HL-60/S4 (cell line): ENCODE results near the gene HOXA10.

Experiments
- in situ Hi-C: fragments of 300-500 bp; cut with MboI; formaldehyde crosslinking; loops from 2 replicates; pipeline ENCODE4 v1.14.3; 2022; ENCODE audit warnings: low sequenced_read_pairs

HOXA10 gene

DNA sequence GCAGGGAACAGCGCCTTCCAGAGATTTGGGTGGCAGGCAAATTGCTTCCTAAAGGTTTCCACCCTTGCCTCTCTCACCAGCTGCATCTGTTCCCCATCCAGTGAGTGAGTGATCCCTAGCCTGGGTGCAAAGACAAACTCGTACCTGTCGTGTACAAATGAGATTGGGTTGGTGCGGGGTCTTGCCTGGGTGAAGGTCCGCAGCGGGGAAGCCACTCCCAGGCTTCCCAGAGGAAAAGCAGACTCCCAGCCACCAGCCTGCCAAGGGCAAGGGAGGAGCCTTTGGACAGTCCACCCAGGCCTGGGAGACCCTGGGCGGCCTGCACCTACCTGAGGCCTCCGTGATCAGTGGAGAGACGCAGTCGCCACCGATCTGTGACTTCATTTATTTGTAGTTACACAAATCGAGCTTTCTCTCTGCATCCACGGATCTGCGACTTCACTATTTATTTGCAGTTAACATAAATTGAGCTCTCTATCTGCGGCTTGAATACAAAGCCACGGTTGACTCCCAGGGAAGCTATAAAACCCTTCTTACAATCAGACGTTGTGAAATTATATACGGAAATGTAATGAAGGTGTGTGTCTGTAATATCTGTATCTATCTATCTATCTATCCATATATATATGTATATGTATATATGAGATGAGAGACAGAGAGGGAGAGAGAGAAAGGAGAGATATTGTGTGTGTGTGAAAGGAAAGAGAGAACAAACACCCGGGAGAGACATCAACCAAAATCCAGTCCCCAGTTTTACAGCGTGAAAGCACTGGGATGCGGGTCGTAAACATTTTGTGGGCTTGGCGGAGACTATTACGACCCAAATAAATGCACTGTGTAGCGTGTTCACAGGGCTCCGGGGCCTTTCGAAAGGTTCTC, 14.6 kb downstream of the HOXA10 start:
- in situ Hi-C loops = loop anchor here (25.0 kb wide), 1 partner anchor 797 kb away; no protein-coding TSS in a partner anchor

DNA sequence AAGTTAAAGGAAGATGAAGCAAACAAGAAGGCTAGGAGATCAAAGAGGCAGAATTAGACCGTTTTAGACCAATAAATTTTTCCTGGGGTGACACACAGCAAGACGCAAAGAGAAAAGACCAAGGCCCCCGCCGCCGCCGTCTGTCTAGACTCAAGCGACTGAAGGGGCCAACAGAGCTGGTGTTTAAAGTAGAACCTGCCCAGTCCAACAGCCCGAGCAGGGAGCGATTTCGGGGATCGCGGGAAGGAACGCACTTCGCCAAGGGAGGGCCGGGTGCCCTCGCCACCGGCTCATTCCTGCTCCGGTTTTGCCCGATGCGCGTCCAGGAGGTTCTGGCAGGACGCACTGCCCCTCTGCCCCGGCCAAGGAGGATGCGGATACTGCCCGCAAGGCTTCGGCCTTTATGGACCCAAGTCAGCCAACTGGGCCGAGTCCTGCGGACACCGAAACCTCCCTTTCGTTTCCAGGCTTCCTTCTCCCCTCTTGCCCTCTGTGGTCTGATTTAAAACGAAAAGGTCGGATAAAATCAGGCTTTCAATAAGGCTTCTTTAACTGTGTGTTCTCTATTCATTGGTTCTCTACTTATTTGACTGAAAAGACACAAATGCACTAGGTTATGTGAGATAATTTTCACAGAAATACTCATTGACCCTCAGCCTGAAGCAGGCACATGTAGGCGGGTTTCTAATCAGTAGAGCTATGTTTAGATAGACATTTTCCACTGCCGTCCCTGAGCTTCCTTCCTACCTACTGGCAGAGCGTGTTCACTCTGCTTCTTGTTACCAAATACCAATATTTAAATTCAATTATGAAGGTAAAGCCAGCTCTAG, 15.5 kb downstream of the HOXA10 start:
- in situ Hi-C loops = loop anchor here (25.0 kb wide), 1 partner anchor 796 kb away; no protein-coding TSS in a partner anchor

DNA sequence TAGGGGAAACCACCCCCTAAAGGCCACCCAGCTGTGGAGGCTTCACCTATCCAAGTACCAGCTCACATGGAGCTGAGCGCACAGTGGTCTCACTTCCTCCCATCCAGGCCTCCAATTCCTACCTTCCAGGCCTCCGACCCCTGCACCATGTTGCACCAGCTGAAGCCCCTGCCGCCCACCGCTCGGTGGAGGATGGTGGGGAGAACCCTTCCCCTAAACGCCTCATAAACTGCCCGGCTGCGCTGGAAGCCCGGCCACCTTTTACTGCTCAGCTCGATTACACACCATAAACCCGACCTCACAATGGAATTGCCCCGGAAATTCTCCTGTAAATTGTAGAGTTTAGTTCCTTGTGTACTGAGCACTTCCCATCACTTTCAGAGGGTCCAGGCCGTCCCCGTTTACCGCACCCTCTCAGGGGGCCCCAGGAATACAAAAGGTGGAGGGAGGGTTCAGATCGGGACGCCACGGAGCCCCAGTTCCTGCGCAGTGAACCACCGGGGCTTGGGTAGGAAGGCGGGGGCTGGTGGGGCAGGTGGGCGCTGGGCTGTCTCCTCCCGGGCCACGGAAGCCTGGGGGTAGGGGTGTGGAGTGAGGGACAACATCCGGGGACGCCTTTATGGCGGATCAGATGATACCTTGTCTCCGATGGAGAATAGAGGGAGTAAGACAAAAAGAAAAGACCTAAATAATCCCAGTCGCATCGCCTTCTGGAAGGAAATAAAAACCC, 16.3 kb downstream of the HOXA10 start:
- in situ Hi-C loops = loop anchor here (25.0 kb wide), 1 partner anchor 796 kb away; no protein-coding TSS in a partner anchor

DNA sequence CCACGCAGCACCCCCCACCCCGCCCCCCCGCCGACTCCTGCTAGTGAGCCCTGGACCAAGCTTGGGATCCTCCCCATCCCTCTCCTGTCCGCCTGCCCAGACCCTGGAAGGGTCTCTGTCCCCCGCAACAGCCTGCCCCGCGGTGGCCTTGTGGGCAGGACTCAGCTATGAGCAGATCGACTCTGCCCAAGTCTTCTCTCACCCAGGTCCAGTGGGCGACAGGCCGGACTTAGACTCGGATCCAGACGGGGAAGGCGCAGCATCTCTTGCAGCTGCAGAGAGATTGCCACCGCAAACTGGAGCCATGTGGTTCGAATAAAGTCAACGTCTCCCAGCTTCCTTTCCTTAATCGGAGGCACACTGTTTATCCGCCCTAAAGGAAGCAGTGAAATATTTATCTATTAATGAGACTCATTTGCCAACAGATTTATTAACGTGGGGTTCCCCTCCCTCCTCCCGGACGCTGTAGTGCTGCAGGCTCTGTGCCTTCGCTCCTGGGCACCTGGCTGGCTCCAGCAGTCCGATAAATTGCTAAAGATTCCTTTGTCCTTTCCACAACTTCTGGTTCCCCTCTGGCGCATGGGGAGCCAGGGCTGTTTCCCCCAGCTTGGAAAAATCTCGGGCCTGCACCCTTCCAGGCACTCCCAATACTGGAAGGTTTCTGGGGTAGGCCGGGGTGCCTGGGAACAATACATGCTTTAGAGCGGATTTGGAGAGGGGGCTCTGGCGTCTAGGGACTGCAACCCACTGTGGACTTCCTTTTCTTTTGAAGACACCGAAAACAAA, 17.0 kb downstream of the HOXA10 start:
- in situ Hi-C loops = loop anchor here (25.0 kb wide), 1 partner anchor 795 kb away; no protein-coding TSS in a partner anchor

DNA sequence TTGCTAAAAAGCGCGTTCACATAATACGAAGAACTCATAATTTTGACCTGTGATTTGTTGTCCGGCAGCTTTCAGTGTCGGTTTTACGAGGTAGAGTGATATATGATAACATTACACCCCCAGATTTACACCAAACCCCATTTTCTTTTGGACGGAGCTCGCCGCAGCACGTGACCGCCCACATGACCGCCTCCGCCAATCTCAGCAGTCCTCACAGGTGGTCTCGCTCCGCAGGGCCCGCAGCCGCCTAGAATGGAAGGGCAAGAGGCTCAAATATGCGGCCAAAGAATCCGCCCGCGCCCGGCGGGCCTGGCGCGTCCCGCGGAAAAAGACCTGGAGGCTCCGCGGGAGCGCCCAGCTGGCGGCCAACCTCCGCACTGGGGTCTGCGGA, 17.6 kb downstream of the HOXA10 start, which contains the start of gene HOXA7:
Gene HOXA7, minus strand, starts transcription at position 168 of the 391 bp plus-strand sequence. Its CDS starts 130 bp downstream, at position 38.
- in situ Hi-C loops = loop anchor here (25.0 kb wide), 1 partner anchor 794 kb away; no protein-coding TSS in a partner anchor

DNA sequence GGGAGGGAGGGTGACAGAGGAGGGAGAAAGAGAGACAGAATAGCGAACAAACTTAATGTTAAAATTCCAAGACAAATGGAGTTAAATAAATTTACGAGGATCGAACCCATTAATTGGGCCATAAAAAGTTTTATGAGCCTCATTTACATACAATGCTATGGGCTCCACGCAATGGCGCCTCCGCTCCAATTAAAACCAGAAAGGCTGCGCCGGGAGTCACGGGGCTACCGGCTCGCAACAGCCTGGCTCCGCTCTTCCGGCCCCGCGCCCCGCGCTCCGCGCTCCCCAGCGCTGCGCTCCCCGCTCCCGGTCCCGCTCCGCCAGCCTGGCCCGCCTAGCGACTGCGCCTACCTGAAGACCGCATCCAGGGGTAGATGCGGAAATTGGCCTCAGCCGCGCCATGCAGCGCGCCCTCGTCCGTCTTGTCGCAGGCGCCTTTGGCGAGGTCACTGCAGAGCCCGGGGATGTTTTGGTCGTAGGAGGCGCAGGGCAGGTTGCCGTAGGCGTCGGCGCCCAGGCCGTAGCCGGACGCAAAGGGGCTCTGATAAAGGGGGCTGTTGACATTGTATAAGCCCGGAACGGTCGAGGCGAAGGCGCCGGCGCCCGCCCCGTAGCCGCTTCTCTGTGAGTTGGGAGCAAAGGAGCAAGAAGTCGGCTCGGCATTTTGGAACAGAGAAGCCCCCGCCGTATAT, 18.2 kb downstream of the HOXA10 start:
- in situ Hi-C loops = loop anchor here (25.0 kb wide), 1 partner anchor 794 kb away; no protein-coding TSS in a partner anchor

DNA sequence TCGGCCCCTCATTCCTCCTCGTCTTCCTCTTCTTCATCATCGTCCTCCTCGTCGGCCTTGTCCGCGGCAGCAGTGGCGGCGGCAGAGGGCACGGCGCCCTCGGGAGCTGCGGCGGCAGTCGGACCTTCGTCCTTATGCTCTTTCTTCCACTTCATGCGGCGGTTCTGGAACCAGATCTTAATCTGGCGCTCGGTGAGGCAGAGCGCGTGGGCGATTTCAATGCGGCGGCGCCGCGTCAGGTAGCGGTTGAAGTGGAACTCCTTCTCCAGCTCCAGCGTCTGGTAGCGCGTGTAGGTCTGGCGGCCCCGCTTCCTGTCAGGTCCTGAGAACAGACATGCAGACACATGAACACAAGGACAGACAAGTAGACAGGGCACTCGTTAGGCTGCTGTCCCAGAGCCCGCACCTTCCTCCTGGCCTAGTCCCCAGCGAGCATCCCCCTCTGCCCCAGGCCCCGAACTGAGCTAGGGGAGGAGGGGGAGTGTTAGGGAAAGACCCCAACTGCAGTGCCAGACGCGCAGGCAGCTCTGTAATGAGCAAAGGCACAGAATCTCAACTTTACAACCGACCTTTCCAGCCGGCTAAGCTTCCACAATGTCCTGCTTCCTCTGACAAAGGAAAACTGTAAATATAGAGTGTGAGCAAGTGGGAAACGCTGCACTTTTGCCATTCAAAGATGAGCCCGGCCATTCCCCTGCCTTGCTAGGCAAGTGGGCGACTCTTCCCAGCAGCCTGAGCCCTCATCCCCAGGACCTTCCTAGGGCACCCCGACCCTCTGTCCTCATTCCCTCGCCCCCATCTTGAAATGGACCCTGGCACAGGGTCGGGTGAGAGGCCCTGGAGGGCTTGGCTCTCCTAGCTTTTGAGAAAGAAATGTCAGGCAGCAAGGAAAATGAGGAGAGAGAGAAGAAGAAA, 19.0 kb downstream of the HOXA10 start:
- in situ Hi-C loops = loop anchor here (25.0 kb wide), 1 partner anchor 793 kb away; no protein-coding TSS in a partner anchor

DNA sequence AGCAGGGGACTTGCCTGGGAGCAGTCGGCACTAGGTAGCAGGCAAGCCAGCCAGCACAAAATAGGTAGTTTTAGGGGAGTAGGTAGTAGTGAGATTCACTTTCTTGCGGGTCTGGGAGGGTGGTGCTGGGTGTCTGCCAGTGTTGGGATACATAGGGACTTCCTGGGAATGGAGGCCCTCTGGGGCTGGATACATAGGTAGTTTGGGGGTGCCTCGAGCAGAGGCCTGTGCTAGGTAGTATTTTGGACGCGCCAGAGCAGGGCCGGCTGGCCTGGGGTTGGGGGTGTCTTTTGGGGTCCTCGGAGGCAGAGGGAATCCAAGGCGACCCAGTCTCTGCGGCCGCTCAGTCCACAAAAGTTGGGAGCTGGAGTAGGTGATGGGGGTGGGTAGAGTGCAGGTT, 19.8 kb downstream of the HOXA10 start:
- in situ Hi-C loops = loop anchor here (25.0 kb wide), 1 partner anchor 792 kb away; no protein-coding TSS in a partner anchor

DNA sequence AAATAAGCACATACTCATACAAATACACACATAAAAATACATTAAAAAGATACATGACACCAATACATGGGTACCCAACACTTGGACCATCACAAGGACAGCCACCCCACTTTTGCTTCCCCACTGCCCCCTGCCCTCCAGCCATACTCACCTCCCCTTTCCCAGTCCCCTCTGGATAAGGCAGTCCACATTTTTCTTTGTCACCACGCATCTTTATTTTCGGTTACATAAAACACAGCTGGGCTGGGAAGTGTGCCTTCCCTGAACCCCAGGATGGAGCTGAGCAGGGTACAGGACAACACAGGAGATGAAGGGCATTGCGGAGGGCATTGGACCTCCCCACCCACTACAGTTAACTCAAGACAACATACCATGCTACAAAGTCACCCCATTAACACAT, 20.6 kb downstream of the HOXA10 start:
- in situ Hi-C loops = loop anchor here (25.0 kb wide), 1 partner anchor 791 kb away; no protein-coding TSS in a partner anchor

DNA sequence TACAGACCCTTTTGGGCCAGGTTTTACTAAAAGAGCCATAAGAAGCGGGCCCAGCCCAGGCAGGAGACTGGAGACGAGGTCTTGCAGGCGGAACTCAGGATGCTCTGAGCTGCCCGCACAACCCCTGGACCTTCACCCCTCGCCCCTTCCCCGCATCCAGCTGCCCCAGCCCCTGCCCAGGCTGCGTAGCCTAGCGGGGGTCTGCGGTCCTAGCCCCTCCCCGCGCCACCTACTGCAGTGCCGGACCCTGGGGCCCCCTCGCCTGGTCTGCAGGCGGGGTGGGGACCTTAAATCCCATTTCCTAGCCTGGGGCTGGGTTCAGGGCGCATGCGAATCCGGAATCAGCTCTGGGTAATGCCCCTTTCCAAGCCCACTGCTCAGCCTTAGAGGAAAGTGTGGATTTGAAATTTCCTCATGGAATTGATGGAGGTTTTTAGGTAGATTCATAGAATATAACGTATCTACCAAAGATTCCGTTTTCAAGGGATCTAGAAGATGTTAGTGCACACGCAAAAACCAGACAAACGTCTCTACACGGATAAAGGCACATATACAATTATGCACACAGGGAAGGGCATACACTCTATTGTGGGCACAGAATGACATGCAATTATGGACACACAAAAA, 21.2 kb downstream of the HOXA10 start:
- in situ Hi-C loops = loop anchor here (25.0 kb wide), 1 partner anchor 791 kb away; no protein-coding TSS in a partner anchor

DNA sequence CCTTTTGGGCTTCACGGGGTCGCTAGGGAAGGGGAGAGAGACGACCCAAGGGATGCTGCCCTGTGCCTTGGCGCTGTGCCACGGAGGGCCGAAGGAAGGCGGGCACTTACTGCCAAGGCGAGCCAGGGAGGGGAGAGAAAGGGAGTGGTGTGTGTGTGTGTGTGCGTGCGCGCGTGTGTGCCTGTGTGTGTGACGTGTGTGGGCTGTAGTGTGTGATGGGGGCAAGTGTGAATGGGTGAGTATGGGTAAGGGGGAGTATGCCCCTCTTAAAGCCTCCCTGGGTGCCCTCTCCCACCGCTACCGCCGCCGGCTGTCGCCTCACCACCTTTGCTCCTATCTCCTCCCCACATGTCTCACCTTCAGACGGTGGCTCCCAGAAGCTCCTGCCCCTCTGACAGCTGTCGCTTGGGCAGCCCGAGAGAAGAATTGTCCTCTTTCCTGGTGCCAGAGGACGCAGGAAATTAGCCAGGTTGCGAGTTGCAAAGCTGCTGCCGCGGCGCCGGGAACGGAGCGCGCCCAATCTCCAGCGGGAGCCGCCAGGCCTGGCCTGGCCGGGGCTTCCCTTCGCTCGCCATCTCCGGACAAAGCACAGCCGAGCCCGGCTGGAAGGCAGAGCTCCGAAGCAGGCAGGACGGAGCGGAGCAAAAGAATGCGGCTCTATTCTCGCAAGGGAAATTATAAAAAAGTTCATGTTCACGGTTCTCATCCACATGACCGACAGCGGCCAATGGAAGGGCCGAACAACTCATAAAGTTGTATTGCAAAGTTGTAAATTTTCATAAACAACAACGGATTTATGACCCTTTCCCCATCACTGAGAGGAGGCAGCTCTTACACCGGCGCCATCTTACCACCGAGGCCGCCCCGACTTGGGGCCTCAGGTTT, 21.9 kb downstream of the HOXA10 start, which contains the start of gene HOXA3:
Gene HOXA3, minus strand, starts transcription at position 653 of the 885 bp plus-strand sequence. CDS start 41,943 bp downstream, outside the sequence.
- in situ Hi-C loops = loop anchor here (25.0 kb wide), 1 partner anchor 790 kb away; no protein-coding TSS in a partner anchor

DNA sequence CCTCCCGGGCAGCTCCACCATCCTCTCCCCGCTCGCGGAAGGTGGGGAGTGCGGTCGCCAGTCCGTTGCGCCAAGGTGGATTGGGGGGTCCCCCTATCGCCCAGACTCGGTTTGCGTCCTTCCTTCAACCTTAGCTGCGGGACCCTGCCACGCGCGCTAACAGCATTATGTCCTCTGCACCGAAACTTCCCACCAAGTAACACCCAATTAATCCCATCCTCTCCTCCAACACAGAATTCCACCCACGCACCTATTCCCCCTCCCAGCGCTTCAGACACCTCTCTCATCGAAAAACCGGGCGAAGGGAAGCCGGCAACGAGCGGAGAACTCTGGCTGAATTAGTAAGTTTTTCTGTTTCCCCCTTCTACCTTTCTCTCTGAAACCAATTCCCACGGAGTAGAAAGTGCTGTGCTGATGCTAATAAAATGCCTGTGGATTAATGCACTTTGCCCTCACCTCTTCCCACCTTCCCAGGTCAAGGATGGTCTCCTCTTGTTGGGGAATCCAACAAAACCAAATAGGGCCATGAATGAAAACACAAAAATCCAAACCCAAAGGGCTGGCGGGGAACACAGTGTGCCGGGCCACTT, 22.7 kb downstream of the HOXA10 start:
- in situ Hi-C loops = loop anchor here (25.0 kb wide), 1 partner anchor 789 kb away; no protein-coding TSS in a partner anchor

DNA sequence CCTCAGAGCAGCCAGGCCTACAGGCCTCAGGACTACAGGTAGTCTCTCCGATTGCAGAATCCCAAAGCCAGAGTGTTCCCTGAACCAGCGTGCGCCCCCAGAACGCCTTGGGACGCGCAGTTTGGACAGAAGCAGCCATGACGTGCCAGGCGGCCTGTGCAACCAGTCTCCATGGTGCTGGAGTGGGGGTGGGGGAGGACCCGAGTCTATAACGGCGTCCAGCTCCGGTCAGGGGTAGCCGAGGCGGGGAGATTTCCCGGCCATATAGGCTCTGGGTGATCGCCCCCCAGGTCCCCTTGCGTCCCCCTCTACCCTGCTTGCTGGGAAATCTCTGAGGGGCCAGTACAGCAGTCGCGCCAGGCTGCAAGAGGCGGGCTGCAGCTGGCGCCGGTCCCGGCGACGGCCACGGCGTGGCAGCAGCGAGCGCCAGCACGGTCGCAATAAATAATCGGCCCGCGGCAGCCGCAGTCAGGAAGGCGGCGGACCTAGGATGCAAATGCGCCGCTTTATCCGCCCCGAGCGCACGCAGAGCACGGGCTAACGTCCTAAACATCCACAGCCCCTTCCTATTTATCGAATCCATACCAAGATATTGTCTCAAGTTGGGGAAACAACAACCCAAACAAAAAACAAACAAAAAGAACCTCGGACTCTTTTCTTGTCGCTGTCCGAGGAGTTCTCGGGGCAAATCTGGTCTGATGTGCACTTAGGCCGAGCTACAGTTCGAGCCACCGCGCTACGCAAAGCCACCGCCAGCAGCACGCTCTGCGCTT, 23.4 kb downstream of the HOXA10 start:
- in situ Hi-C loops = loop anchor here (25.0 kb wide), 1 partner anchor 788 kb away; no protein-coding TSS in a partner anchor

DNA sequence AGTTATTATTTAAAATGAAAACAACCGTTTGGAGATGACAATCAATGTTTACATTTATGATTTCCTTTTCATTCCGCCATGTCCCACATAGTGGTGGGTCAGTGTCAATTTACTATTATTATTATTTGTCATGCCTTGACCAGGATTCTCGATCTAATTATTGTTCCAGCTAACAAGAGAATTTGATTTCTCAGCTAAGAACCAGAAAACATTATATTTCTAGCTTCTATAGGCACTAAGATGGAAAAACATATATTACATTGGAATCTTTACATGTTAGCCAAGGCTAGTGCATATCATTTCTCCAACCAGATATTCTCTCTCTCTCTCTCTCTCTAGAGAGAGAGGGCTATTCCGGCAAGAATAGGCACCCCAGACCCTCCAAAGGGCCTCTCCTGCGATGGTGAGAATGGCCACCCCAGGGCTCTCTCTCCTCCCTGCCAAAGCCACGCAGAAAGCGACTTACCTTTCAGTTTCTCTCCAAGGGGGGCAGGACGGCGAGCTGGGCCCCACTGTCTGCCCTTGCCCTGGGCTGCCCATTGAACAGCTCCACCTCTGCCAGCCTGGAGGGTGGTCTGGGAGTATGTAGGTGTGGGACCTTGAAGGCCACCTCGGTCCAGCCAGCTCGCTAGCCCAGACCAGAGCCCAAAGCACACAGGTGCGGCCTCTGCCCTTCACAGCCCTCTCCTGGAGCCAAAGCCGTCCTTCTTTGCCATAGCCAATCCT, 24.1 kb downstream of the HOXA10 start:
- in situ Hi-C loops = loop anchor here (25.0 kb wide), 1 partner anchor 788 kb away; no protein-coding TSS in a partner anchor
